GM18507 (cell line): ENCODE results near the gene CASQ1.

Experiments
- DNase-seq: peaks from one replicate; pipeline ENCODE4 v3.0.0; 2011; ENCODE audit warnings: low read depth; ENCODE audit not compliant: insufficient read length; ENCODE audit errors: extremely low spot score
- FAIRE-seq: peaks from 2 replicates; lab custom pipeline; 2011; peaks lifted over from hg19 to GRCh38; lab: Jason Lieb, UNC

CASQ1 gene

DNA sequence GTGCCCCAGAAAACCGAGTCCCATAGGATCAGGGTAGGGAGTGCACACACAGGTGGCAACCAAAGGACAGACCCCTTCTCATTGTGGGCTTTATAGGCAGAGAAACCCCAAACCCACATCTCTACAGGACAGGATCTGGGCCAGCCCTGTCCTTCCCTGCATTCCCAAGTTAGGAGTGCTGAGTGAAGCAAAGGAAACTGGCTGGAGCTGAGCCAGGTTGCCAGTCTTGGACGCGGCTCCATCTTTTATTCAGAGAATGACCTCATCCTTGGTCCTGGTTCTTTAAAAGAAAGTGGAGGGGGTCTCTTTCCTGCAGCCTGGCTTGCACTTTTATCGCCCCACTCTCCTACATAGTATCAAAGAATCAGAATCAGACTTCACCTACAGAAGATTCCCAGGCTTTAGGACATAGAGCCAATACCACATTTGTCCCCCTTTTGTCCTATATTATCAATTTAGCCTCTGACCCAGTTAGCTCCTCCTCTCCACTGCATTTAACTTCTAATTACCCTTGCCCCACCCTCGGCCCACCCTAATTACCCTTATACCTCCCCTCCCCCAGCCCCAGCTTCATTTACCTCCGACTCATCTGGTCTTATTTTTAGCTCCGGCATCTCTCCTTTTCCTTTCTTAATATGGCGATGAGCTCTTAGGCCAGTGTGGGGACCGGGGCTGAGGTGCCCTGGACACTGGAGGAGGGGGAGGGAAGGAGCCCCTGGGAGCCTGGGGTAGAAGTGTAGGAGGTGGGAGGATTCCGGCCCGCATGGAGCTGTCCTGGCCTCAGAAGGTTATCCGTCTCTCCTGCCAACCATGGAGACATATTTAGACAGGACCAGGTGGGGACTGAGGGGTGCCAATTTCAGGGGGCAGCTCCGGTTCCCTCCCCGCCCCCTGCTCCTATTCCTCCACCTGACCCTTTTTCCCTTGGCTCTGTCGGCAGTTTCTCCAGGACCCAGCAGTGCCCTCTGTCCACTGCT, at the start of gene CASQ1:
TSS of gene CASQ1 (plus strand) at position 927 of the 977 bp plus-strand sequence. CDS start 177 bp downstream, outside the sequence.
- no peak for FAIRE-seq
- no peak for DNase-seq

DNA sequence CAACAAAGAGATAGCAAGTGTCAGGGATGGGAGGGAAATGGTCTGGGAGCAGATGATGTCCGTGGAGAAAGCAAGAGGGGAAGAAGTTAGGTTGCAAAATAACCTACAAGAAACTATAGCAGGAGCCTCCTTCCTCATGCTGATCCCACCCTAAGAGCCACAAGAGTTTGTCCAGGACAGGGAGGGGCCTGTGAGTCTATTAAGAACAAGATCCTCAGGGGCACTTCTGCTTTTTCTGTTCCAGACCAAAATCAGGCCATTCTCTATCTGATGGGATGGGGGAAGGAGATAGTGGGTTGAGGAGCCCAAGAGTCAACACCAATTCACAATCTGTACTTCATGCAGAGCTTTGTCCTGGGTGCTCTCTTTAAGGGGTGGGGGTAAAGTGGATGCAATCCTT, 46.7 kb upstream of the CASQ1 start:
- FAIRE-seq: no peak

GRCh38 chr1:160144921-160145320, 45.5 kb upstream of the CASQ1 start:
- DNase-seq (no peak), FAIRE-seq (no peak)

More for the DNA sequence above, 46.7 kb upstream of the CASQ1 start:
- DNase-seq: no peak

DNA sequence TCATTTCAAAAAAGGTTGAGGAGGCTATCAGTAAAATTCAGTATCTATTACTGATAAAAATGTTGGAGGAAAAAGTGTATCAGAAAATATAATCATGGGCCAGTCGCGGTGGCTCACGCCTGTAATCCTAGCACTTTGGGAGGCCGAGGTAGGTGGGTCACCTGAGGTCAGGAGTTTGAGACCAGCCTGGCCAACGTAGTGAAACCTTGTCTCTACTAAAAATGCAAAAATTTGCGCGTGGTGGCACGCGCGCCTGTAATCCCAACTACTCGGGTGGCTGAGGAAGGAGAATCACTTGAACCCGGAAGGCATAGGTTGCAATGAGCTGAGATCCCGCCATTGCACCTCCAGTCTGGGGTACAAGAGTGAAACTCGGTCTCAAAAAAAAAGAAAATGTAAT, 44.3 kb upstream of the CASQ1 start:
- DNase-seq: no peak
- no peak for FAIRE-seq

DNA sequence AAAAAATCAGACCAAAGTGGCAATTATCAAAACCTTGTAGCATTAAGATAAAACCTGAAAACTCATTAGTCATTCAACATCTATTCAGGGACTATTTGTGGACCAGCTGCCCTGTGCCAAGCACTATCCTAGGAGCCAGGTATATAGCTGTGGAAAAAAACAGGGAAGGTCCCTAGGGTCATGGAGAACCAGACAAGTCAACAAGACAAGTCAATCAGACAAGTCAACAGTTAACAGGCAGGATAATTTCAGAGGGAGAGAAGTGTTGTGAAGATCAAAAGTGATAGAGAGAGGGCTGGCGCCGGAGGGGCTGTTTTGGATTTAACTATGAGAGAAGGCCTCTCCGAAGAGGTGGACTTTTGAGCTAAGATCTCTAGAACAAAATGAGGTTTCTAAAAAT, 42.3 kb upstream of the CASQ1 start:
- FAIRE-seq (no peak), DNase-seq (no peak)

GRCh38 chr1:160149233-160149632, 41.1 kb upstream of the CASQ1 start:
- DNase-seq: no peak
- no peak for FAIRE-seq

DNA sequence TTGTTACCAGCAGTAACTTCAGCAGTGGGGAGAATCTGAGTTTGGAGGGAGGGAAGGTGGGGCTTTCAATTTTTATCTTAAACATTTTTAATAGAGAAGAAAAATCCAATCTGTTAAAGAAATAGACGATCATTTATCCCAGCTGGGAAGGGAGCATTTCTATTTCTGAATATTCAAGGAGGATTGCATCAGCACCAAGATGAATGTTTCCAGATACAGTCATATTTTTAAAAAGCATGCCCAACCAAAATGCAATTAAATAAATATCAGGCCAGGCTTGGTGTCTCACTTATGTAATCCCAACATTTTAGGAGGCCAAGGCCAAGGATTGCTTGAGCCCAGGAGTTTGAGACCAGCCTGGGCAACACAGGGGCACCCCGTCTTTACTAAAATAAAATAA, 40.7 kb upstream of the CASQ1 start:
- FAIRE-seq: no peak
- no peak for DNase-seq

GRCh38 chr1:160151303-160151702, 39.1 kb upstream of the CASQ1 start, which contains the start of gene ATP1A4:
TSS of gene ATP1A4 (plus strand) at chr1:160151603. CDS start at chr1:160152041, 438 bp downstream.
- DNase-seq (no peak), FAIRE-seq (no peak)

- DNase-seq: no peak
- FAIRE-seq: no peak
Observed at GRCh38 chr1:160154790-160155189, 35.6 kb upstream of the CASQ1 start.

DNA sequence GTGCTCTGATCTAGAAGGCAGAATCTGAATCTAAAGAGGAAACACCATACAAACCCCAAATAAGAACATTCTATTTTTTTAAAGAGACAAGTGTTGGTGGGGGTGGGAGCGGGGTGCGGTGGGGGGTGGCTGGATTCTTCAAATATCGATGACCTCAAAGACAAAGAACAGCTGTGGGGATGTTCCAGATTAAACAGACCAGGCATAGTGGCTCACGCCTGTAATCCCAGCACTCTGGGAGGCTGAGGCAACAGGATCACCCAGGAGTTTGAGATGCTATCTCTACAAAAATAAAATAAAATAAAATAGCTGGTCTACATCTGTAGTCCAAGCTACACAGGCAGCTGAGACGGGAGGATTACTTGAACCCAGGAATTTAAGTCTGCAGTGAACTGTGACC, 34.0 kb upstream of the CASQ1 start:
- DNase-seq (no peak), FAIRE-seq (no peak)

- FAIRE-seq (no peak), DNase-seq (no peak)
Observed at GRCh38 chr1:160157174-160157573, 33.2 kb upstream of the CASQ1 start.

DNA sequence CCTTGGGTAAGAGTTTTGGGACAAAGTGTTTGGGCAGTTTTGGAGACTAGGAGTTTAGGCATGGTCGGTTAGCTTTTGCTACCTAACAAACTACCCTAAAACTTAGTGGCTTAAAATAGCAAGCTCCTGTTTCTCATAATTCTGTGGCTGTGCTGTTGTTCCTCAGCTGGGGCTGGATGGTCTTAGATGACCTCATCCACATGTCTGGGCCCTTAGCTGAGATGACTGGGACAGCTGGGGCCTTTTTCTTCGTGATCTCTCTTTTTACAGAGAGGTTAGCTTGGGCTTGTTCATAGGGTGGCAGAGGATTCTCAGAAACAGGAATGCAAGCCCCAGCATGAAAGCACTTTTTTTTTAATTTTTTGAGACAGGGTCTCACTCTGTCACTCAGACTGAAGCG, 32.3 kb upstream of the CASQ1 start:
- FAIRE-seq: no peak

GRCh38 chr1:160158534-160158933, 31.8 kb upstream of the CASQ1 start:
- no peak for DNase-seq
- no peak for FAIRE-seq

More for the DNA sequence above, 32.3 kb upstream of the CASQ1 start:
- DNase-seq: no peak

DNA sequence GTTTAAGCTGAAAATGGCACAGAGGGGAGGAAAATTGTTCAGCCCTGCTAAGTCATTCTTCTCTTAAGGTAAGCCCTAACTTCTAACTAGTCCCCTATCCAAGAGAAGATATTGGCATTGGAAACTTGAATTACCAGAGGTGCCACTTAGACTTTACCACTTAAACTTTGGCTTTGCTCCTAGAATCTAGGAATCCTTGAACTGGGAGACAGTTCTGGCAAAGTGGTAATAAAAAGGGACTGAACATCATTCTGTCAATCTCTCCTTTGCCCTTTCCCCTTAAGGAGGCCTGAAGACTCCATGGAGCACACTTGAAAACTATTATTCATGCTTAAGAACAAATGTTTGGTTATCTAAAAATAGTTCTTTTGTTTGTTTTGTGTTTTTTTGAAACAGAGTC, 30.5 kb upstream of the CASQ1 start:
- no peak for FAIRE-seq
- no peak for DNase-seq

- no peak for DNase-seq
- no peak for FAIRE-seq
Observed at GRCh38 chr1:160161965-160162705, 28.2 kb upstream of the CASQ1 start.

- DNase-seq (no peak), FAIRE-seq (no peak)
Observed at GRCh38 chr1:160162931-160163330, 27.4 kb upstream of the CASQ1 start.

GRCh38 chr1:160163615-160164014, 26.8 kb upstream of the CASQ1 start:
- no peak for FAIRE-seq
- no peak for DNase-seq

DNA sequence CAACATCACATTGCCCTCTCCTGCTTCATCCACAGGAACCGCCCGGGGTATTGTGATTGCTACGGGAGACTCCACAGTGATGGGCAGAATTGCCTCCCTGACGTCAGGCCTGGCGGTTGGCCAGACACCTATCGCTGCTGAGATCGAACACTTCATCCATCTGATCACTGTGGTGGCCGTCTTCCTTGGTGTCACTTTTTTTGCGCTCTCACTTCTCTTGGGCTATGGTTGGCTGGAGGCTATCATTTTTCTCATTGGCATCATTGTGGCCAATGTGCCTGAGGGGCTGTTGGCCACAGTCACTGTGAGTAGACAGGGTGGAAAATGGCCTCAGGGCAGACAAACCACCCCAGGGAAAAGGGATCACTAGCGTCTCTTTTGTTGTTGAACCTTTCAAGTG, 26.3 kb upstream of the CASQ1 start:
- DNase-seq: no peak
- no peak for FAIRE-seq

DNA sequence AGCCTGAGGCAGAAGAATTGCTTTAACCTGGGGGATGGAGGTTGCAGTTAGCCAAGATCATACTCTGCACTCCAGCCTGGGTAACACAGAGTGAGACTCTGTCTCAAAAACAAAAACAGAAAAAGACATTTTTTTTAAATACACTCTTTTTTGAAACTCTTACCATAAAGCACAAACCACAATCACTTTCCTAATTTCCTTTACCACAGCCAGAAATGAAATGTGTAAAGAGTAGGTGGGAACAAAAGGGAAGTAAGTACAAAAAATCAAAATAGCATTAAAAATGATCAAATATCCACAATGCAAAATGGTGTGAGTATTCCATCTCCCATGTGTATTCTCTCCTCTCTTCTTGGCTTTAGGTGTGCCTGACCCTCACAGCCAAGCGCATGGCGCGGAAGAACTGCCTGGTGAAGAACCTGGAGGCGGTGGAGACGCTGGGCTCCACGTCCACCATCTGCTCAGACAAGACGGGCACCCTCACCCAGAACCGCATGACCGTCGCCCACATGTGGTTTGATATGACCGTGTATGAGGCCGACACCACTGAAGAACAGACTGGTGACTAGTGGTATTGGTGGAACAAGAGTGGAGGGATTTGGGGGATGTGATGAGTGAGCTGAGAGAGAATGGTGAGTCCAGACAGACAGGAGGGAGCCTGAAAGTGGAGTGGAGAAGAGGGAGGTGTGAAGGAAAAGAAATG, 24.1 kb upstream of the CASQ1 start:
- DNase-seq (no peak), FAIRE-seq (peak; percentile 9)

GRCh38 chr1:160167056-160167455, 23.3 kb upstream of the CASQ1 start:
- no peak for FAIRE-seq
- DNase-seq: no peak
